CD4-positive, alpha-beta T cell treated with Interleukin-15 for 4 hours (primary cell): ENCODE results near the gene KASH5.
A peak's percentile ranks its signal among the peaks of the same experiment; 100 is the strongest.

Experiments
- DNase-seq: peaks from one replicate; pipeline ENCODE4 v3.0.0-alpha.2; 2020; ENCODE audit warnings: low spot score

KASH5 gene

DNA sequence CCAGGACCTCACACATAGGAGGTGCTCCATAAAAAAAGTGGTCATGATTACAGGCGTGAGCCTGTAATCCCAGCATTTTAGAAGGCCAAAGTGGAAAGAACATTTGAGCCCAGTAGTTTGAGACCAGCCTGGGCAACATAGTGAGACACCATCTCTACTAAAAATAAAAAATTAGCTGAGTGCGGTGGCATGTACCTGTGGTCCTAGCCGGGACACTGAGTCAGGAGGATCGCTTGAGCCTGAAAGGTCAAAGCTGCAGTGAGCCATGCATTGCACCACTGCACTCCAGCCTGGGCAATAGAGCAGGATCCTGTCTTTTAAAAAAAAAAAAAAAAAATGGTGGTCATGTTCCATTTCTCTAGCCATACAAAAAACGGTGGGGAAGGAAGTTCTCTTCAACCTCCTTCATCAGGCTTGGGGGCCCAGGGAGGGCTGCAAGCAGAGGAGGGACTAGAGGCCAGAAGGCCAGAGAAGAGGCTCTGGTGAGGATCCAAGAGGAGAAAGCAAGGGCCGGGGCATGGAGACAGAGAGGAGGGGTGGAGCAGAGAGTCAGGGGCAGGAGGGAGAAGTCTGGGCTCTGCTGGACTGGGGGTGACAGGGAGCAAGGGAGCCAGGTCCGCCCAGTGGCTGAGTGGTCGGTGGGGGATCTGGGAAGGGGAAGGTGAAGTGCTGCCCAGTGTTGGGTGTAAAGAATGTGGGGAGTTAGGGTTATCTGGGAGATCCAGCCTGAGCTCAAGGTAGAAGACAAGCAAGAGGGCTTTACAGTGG, 8.9 kb downstream of the KASH5 start:
- no peak for DNase-seq

DNA sequence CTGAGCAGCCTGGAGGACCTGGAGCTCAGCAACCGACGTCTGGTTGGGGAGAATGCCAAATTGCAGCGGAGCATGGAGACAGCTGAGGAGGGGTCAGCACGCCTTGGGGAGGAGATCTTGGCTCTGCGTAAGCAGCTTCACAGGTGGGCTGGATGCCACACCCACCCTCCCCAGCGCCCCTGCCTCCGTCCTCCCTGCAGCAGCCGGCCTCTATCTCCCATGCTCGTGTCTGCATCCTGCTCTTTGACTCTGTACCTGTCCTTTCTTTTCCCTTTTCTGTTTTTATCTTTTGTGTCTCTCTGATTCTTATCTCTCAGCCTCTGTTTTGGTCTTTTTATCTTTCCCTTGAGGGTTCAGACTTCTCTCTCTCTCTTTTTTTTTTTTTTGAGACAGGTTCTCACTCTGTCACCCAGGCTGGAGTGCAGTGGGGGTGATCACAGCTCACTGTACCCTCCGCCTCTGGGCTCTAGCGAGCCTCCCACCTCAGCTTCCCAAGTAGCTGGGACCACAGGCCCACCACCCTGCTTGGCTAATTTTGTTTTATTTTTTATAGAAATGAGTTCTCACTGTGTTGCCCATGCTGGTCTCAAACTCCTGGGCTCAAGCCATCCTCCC, 10.1 kb downstream of the KASH5 start:
- no peak for DNase-seq

DNA sequence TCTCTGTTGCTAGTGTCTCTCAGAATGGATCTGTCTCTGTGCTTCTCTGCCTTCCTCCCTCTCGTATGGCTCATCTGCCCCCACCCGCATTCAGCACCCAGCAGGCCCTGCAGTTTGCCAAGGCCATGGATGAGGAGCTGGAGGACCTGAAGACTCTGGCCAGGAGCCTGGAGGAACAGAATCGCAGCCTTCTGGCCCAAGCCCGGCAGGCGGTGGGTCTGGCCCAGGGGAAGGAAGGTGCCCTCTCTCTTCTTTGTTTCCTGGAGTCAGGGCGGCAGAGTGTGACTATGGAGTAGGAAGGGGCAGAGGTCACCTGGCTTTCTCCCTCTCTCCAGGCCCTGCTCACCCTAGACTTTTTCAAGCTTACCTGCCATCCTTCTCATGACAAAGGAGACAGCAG, 10.9 kb downstream of the KASH5 start:
- DNase-seq: no peak

DNA sequence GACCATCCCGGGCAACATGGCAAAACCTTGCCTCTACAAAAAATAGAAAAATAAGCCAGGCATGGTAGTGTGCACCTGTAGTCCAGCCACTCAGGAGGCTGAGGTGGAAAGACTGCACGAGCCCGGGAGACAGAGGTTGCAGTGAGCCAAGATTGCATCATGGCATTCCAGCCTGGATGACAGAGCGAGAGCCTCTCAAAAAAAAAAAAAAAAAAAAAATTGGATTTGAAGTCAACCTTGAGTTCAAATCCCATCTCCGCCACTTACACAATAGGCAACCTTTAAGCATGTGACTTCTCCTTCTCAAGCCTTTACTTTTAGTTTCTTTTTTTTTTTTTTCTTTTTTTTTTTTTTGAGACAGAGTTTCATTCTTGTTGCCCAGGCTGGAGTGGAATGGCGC, 12.0 kb downstream of the KASH5 start:
- DNase-seq: no peak

DNA sequence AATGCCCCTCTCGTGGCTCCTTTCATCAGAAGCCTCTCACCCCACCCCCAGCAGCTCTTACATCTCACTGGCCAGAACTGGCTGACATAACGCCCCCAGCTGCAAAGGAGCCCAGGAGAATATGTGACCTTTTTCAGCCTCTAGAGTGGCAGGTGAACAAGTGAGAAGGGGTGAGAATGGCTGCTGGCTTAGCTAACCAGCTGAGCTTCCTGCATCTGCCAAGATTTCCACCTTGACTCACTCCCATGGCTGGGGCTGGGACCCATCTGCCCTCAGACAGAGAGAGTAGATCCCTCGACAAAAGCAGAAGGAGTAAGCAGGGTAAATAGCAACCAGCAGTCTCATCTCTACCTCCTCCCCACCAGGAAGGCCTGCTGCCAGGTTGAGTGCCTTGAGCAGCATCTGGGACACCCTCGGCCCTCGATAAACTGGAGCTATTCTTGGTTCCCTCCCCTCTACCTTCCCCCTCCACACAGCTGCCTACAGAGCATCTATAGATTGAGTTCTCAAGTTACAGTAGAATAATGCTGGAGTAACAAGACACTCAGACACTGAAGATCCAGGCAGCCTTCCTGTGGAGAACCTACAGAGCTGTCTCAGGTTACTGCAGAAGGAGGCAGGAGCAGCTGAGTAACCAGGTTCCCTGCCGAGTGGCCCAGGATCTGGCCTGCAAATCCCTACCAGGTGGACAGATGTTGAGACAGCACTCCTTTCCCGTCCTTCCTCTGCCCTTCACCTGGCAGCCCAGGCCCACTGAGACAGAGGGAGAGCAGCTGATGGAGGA, 15.5 kb downstream of the KASH5 start:
- DNase-seq: no peak

DNA sequence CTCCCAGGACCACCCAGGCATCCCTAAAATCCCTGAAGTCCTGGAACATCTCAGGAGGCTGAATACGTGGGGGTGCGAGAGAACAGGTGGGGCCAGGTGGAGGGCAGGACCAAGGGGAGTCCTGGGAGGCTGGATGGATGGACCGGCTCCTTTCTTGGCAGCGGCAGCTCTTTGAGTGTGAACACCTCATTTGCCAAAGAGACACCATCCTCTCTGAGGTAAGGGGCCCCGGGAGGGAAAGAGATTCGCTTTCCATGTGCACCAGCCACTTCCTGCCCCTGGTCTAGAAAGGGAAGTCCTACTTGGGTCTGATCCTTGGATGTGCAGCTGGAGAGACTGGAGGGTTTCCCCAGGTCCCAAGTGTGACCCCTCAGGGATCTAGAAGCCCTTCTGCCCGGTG, 19.0 kb downstream of the KASH5 start:
- no peak for DNase-seq

DNA sequence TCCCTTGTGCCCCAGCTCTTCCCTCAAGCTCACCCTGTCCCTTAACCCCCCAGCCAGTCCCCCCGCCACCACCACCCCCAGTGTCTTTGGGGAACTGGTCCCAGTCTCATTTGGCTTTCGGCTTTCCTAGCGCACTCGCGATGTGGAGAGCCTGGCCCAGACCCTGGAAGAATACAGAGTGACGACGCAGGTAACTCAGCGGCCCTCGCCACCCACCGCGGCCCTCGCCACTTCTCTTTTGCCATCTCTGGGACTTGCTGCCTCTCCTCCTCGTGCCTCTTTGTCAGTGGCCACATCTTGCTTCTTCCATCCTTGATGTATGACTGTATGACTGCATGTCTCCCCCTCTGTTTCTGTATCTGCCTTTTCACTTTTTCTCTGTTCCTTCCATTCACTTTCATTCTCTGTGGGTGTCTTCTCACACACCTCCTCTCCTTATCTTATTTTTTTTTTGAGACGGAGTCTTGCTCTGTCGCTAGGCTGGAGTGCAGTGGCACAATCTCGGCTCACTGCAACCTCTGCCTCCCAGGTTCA, 19.5 kb downstream of the KASH5 start:
- no peak for DNase-seq

DNA sequence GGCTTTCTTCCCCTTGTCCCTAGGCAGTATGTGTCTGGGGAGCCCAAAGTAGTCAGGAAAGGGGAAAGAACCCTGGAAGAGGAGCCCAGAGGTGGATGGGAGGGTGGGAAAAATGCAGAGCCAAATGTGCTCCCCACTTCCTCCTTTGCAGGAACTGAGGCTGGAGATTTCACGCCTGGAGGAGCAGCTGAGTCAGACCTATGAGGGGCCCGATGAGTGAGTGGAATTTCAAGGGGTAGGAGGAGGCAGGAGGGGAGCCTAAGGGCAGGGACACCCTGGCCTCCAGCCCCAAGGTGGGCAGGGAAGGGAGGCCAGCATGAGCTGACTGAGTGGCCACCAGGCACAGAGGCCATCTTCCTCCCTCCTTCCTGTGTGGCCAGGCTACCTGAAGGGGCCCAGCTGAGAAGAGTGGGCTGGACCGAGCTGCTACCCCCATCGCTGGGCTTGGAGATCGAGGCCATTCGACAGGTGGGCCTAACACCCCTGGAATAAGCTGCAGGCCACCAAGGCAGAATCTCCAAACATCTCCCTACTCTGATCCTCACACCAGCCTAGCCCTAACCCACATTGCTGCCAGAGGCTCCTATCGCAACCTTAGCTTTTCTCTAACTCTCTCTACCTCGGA, 20.9 kb downstream of the KASH5 start:
- DNase-seq: no peak

DNA sequence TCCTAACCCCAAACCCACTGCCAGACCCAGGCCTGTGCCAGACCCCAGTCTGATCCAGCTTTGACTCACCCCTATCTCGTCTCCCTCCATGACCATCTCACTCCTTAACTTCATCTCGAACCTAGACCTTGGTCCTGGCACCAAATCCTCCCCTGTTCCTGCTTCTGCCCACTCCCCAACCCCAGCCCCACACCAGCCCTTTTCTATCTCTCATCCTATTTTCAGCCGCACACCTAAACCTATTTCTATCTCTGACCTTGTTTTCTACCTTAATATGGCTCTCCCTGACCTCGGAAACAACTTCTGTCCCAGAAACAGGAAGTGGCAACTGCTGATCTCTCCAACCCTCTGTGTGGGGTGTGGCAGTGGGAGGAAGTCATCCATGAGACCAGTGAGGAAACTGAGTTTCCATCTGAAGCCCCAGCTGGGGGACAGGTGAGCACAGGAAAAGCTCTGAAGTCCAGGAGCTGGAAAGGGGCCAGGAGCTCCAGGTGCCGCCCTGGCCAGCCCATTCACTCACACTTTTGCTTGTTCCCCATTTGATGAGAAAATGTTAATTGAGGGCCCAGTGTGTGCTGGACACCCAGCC, 21.5 kb downstream of the KASH5 start:
- DNase-seq: peak; percentile 33

DNA sequence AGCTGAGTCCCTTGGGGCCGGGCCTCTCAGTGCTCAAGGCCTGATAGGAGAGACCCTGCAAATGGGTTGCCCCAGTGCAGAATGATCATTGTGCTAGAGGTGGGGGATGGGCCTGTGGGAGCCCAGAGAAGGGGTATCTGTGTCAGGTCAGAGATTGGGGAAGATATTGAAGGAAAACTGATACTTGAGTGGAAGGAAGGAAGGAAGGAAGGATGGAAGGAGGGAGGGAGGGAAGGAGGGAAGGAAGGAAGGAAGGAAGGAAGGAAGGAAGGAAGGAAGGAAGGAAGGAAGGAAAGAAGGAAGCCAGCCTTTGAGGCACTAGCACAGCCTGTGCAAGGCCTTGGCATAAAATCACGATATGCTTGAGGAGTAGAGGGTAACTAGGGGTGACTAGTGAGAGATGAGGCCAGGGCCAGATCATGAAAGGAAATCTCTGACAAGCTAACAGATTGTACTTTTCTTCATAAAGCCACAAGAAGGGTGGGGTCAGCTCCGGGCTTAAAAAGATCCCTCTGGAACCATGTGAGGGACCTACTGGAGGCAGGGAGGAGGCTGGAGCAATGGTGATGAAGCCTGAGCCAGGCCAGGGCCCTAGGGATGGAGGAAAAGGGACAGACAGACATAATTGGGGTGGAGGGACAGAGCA, 23.8 kb downstream of the KASH5 start:
- DNase-seq: no peak

DNA sequence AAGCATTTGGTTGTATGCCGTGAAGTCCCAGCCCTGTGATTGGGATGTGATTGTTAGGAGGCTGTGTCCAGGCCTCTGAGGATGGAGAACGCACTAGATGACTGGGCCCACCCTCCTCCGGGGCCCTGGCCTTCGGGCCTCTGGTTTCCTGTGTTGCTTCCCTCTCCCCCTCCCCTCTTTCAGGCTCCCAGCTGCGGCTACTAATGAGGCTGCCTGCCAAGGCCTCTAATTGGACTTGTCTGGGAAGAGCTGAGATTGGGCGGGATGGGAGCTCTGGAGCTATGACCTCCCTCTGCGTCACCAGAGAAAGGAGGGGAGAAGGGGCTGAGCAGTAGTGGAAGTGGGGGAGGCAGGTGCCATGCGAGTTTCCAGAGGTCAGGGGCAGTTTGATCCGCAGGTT, 25.3 kb downstream of the KASH5 start:
- DNase-seq: no peak

DNA sequence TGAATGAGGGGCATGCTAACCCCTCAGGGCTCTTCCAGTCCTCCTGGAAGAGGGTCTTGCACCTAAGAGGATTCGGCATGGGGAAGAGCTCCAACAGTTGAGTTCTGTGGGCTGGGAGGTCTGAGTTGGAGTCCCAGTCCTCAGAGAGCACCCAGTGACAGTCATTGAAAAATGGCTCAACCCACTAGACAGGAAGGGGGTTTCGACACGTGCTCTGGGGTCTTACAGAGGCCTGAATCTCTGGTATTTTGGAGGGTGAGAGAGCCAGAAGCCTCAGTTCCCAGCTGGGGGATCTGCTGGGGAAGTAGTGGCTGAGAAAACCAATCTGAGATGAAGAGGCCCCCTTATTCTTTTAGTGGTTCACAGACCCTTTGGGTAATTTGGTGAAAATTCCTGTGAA, 26.2 kb downstream of the KASH5 start:
- DNase-seq: no peak

DNA sequence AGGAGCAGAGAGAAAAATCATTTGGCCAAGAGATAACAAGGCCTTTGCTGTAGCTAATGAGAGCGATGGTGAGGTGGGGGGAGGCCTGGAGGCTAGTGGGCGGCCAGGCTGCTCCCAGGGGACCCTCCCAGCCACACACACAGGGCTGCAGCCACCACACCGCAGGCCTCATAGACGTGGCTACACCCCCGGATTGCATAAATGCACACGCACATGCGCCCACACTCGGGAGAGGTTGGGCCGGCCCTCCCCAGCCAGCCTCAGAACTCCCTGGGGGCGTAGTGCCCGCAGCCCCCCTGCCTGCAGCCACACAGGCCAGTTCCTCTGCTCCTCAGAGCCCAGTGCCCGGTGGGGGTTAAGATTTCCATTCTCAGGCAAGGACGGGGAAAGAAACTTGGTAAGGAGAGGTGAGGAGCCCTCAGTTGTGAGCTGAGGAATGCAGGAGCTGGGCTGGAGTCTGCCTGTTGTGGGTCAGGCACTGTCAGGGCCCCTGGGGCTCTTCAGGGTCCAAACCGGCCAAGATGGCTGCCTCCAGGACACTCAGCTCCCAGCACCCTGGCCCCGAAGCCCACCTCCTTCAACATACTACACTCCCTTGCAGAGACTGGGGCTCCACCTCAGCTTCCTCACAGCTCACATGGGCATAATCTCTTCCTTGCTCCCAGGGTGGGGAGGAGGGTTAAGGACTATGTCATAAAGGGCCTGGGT, 27.2 kb downstream of the KASH5 start:
- DNase-seq: no peak

DNA sequence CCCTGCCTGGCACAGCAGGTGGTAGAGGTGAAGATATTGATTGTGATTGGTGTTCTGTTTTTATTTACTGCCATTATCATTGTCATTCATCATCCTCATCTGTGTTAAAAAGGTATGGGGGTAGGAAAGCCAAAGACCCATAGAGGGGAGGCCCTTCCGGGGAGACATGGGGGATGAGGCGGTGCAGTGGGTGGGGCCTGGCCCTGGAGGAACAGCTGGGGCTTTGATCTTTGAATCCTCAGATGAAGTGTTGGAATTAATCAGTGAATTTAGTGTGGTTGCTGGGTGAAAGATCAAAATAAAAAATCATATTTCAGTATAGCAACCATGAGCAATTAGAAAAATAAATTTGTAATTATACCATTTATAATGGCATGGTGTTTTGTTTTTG, 27.8 kb downstream of the KASH5 start:
- DNase-seq: no peak

DNA sequence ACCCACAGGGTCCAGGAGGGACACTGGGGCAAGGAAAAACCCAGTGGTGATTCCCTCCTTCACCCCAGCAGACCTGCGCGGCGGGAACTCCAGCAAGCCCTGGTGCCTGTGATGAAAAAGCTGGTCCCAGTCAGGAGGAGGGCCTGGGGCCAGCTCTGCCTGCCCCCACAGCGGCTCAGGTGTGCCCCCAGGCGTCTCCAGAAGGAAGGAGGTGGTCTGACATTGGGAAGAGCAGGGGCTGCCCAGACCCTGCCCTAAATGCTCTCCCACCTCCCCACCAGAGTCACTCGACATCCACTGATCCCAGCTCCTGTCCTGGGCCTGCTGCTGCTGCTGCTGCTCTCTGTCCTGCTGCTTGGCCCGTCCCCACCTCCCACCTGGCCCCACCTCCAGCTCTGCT, 29.0 kb downstream of the KASH5 start:
- DNase-seq: no peak

DNA sequence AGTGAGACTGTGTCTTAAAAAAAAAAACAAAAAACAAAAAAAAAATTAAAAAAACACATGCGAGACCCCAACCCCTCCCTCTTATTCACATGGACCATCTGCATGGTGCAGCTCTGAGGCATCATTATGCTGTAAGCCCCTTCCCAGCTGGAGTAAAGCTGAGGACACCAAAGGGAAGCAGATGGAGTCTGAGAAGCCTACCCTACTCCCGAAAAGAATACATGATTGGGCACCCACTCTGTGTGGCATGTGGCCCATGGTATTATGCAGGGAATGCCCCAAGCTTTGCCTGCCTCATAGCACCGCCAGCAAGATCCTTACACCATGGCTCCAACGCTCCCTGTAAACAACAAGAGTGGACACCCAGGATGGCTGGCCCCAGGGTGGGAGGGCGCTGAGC, 30.5 kb downstream of the KASH5 start:
- no peak for DNase-seq

DNA sequence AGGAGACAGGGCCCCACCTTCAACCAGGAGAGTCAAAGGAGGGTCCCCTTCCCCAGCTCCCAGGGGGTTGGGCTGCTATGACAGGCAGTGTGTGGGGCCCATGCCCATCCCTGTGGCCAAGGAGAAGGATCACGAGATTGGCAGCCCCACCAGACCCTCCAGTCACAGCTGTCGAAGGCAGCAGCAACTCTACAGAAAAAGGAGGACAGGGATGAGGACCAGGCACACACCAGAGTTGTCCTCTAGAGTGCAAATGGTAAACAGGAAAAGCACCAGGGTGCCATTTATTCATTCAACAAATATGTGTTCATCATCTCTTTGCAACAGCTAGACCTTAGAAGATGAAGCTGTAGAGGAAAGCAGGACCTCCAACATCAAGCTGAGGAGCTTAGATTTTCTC, 31.1 kb downstream of the KASH5 start:
- DNase-seq: no peak

DNA sequence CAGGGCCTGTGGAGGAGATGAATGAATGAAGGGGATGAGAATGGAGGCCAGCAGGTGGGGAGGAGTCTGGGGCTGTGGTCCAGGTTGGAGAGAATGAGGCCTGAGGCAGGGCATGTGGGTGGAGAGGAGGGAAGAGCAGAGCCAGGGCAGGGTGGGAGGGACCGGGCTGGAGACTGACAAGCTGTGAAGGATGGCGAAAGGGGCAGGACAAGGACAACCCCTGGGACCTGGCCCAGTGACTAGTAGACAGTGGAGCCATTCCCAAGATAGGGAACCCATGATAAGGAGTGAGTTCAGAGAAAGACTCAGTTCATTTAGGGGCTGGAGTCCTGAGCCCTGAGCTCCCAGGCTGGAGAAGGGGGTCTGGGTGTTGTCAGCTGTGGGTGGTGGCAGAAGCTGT, 32.2 kb downstream of the KASH5 start:
- no peak for DNase-seq

DNA sequence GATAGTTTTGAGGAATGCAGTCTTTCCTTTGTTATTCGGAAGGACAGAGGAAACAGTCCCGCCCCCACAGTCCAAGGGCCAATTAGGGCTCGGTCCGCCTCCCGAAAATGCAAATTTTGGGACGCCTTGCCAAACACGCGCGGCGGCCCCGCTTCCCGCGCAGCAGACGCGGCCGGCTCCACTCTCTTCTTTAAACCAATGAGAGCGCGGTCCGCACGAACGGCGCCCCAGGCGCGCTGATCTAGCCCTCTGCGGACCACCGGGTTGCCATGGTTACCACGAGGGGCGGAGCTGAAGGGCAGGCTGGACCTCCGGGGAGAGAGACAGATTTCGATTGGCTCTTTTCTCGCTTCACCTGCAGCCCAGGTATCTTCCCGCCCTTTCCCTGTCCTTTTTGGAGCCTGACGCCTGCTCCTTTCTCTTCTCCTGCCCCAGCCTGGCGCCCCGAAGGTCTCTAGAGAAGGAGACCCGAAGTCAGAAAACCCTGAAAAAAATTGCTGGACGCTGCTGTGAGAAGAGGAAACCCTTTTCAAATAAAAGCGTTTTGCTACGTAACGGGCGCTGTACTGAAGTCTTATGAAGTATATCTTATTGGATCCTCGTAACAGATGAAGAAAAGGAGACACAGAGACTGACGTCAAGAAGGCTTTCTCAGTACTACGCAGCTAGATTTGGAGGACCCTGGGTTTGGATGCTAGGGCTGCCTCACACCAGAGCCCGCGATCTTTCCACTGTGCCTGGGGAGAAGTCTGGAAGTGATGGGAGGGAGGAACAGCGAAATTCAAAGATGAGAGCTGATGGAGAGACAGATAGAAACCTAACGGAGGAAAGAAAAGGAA, 33.2 kb downstream of the KASH5 start:
- peak; percentile 28 for DNase-seq

DNA sequence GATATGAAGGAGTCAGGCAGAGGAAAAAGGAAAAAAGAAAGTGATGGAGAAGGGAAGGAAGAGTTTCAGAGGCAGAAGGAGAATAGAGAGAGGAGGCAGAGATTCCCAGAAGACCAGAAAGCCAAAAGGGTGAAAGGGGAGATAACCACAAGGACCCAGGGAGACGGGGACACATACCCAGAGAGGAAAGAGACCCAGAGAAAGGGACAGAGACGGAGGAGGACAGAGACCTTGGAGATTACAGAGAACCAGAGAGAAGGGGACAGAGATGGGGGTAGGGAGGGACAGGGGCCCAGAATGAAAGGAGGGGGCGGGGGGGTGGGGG, 33.8 kb downstream of the KASH5 start:
- no peak for DNase-seq
